Hepatocyte (in vitro differentiated cells): ENCODE measurements around the gene KLHL7.

Experiments
- EZH2 ChIP-seq: fragments of 200-600 bp; sonication (generic); IDR thresholded peaks from 2 replicates; pipeline ENCODE4 v1.6.1; 2016; ENCODE audit warnings: antibody characterized with exemption, mild to moderate bottlenecking, borderline replicate concordance
- TF ChIP-seq, protein P1 (sequence below): fragments of 200-600 bp; sonication (generic); IDR thresholded peaks from 2 replicates; pipeline ENCODE4 v1.5.1; 2016; ENCODE audit warnings: antibody characterized with exemption, mild to moderate bottlenecking; ENCODE audit not compliant: poor library complexity

DNA sequence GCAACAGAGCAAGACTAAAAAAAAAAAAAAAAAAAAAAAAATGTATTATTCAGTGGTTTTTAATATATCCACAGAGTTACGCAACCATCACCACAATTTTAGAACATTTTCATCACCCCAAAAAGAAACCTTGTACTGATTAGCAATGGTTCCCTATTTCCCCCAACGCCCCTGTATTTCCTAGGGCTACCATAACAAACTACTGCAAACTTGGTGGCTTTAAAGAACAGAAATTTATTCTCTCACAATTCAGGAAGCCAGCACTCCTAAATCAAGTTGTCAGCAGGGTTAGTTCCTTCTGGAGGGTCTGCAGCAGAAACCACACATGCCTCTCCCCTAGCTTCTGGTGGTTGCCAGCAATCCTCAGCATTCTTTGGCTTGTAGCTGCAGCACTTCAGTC, 70.4 kb downstream of the KLHL7 start:
- no peak for TF ChIP-seq EZH2
- TF ChIP-seq, protein P1, sequence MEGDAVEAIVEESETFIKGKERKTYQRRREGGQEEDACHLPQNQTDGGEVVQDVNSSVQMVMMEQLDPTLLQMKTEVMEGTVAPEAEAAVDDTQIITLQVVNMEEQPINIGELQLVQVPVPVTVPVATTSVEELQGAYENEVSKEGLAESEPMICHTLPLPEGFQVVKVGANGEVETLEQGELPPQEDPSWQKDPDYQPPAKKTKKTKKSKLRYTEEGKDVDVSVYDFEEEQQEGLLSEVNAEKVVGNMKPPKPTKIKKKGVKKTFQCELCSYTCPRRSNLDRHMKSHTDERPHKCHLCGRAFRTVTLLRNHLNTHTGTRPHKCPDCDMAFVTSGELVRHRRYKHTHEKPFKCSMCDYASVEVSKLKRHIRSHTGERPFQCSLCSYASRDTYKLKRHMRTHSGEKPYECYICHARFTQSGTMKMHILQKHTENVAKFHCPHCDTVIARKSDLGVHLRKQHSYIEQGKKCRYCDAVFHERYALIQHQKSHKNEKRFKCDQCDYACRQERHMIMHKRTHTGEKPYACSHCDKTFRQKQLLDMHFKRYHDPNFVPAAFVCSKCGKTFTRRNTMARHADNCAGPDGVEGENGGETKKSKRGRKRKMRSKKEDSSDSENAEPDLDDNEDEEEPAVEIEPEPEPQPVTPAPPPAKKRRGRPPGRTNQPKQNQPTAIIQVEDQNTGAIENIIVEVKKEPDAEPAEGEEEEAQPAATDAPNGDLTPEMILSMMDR = no peak
